Epithelial cell of esophagus (primary cell): Measurements from ENCODE around the gene KLHL30.
A peak's percentile ranks its signal among the peaks of the same experiment; 100 is the strongest.

Source experiments
- DNase-seq: peaks from one replicate; pipeline ENCODE4 v3.0.0; 2010; ENCODE audit warnings: low read depth
- H3K4me3 ChIP-seq: 2 replicates; pipeline ENCODE4 v1.5.1; 2011; ENCODE audit warnings: mild to moderate bottlenecking, low read length, control low read depth
- TF ChIP-seq, protein P1 (sequence below): IDR thresholded peaks from 2 replicates; pipeline ENCODE4 v1.5.1; 2011; ENCODE audit warnings: low read depth, mild to moderate bottlenecking, low read length, control low read depth, inconsistent platforms; ENCODE audit not compliant: insufficient read depth; ENCODE audit errors: missing control alignments

Gene KLHL30

DNA sequence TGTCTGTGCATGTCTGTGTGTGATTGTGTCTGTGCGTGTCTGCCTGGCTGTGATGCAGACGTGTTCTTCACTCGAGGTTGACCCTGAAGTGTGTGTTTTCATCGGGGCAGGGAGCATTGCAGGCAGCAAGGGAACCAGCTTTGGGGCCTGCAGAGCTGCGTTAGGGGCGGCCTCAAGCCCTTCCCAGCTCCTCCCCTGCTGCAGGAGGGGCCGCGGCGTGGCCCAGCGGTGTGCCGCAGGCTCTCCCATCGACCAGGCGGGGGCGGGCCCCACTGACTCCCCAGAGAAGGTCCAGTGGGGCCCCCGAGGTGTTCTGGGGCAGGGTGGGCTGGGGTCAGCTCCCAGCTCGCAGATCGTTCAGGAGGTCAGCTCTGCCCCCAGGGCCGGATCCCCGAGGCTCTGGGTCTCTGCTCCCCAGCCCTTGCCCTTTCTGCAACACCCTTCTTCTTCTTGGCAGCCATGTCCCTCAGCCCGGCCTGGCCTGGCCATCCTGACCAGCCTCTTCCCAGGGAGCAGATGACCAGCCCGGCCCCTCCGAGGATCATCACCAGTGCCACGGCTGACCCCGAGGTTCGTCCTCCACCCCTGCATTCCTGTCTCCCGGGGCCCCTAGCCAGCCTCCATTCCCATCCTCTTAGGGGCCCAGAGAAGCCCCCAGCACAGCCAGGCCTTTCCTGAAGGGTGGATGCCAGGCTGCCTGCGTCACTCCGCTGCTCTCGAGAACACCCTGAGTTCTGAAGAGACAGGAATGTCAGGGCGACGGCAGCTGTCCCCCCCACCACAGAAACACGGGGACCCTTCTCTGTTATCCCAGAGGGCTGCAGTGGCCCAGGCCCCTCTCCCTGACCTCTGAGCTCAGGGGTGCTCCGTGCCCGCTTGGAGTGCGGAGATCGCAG is 11.1 kb upstream of the KLHL30 start:
- TF ChIP-seq, protein P1, sequence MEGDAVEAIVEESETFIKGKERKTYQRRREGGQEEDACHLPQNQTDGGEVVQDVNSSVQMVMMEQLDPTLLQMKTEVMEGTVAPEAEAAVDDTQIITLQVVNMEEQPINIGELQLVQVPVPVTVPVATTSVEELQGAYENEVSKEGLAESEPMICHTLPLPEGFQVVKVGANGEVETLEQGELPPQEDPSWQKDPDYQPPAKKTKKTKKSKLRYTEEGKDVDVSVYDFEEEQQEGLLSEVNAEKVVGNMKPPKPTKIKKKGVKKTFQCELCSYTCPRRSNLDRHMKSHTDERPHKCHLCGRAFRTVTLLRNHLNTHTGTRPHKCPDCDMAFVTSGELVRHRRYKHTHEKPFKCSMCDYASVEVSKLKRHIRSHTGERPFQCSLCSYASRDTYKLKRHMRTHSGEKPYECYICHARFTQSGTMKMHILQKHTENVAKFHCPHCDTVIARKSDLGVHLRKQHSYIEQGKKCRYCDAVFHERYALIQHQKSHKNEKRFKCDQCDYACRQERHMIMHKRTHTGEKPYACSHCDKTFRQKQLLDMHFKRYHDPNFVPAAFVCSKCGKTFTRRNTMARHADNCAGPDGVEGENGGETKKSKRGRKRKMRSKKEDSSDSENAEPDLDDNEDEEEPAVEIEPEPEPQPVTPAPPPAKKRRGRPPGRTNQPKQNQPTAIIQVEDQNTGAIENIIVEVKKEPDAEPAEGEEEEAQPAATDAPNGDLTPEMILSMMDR = no peak
- DNase-seq = peak; percentile 16
- H3K4me3 ChIP-seq = no peak overlapping the region

DNA sequence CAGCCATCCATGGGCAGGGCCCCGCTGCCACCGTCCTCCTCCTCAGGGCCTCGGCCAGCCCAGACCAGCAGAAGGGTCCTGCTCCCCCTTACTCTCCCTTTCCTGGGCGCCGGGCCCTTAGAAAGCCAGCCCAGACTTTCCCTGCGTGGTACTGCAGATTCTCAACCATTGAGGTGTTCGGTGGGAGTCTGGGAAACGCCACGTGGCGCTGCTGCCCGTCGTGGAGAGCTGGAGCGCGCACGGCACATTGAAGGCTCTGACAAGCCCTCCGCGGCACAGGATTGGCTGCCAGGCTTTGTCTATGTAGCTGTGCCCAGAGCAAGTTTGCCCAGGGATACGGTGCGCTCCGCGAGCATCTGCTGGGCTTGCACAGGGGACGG is 10.4 kb upstream of the KLHL30 start:
- no peak for DNase-seq
- TF ChIP-seq, protein P1 = no peak
- H3K4me3 ChIP-seq = no peak overlapping the region

DNA sequence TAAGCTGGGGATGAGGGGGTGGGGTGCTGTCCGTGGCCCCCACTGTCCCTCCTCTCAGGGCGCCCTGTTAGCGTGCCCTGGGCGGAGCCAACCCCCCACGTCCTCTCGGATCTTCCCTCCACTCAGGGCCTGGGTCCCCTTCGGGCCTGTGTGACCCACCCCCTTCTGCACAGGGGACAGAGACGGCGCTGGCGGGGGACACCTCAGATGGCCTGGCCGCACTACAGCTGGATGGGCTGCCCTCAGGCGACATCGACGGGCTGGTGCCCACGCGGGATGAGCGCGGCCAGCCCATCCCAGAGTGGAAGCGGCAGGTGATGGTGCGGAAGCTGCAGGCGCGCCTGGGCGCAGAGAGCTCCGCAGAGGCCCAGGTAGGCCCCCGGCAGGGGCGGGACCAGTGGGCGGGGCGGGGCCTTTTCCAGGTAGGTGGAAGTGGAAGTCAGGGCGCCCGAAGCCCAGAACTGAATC is 9.9 kb upstream of the KLHL30 start:
- no peak overlapping the region for H3K4me3 ChIP-seq
- DNase-seq = no peak
- TF ChIP-seq, protein P1 = no peak

DNA sequence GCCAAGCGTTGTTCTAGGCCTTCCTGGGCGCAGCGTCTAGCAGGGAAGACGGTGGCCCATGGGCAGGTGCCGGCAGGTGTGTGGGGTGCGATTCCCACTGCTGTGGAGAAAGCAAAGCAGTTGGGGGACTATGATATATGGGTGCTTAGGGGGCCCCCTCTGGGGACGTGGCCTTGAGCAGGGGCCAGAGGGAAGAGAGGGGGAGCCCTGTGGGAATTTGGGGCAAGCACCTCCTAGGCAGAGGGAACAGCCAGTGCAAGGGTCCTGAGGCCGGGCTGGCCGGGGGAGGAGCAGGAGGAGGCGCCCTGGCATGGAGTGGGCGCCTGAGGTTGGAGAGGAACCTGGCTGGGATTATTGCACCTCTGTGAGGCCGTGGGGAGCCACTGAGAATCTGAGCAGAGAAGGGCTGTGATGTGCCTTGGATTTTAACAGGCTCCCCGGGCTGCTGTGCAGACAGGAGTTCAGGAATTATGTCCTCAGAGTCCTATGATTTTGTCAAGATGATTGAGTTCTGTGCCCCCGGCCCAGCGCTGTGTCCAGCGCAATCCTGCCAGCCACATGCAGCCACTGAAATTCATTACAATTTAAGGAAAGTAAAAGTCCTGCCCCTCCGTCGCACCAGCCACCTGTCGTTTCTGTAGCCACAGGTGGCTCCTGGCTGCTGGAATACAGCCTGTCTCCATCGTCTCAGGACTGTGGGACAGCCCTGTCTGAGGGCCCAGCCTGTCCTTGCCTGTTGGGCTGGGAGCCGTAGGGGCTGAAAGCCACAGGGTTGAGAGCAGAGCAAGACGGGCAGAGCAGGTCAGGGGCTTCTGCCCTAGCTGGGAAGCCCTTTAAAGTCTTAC is 9.1 kb upstream of the KLHL30 start:
- TF ChIP-seq, protein P1 = no peak
- no peak overlapping the region for H3K4me3 ChIP-seq
- no peak for DNase-seq

DNA sequence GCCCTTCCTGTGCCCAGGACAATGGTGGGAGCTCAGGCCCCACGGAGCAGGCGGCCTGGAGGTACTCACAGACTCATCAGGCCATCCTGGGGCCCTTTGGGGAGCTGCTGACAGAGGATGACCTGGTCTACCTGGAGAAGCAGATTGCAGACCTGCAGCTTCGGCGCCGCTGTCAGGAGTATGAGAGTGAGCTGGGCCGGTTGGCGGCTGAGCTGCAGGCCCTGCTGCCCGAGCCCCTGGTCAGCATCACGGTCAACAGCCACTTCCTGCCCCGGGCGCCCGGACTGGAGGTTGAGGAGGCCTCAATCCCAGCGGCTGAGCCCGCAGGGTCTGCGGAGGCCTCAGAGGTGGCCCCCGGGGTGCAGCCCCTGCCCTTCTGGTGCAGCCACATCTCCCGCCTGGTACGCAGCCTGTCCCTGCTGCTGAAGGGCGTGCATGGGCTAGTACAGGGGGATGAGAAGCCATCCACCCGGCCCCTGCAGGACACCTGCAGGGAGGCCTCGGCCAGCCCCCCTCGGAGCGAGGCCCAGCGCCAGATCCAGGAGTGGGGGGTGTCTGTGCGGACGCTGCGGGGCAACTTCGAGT is 8.3 kb upstream of the KLHL30 start:
- TF ChIP-seq, protein P1 = no peak
- H3K4me3 ChIP-seq = no peak overlapping the region
- no peak for DNase-seq

DNA sequence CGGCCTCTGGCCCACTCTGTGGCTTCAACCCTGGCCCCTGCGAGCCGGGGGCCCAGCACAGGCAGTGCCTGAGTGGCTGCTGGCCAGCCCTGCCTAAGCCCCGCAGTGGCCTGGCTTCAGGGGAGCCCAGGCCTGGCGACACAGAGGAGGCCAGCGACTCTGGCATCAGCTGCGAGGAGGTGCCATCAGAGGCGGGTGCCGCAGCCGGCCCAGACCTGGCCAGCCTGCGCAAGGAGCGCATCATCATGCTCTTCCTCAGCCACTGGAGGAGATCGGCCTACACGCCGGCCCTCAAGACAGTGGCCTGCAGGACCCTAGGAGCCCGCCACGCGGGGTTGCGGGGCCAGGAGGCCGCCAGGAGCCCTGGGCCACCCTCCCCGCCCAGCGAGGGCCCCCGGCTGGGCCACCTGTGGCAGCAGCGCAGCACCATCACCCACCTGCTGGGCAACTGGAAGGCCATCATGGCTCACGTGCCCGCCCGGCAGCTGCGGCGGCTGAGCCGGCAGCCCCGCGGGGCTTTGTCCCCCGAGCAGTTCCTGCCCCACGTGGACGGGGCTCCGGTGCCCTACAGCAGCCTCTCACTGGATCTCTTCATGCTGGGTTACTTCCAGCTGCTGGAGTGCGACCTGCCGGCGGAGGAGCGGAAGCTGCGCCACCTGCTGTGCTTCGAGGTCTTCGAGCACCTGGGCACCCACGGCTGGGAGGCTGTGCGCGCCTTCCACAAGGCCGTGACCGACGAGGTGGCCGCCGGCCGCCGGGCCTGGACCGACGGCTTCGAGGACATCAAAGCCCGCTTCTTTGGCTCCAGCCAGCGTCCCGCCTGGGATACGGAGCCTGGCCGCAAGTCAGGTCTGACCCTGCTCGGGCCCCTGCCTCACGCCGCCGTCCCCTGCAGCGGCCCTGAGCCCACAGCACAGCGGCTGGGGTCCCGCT is 7.5 kb upstream of the KLHL30 start:
- H3K4me3 ChIP-seq = no peak overlapping the region
- no peak for DNase-seq
- TF ChIP-seq, protein P1 = no peak
